Prostate gland (tissue), 2 donors: ENCODE measurements around the gene GNAQ. TPM values are rescaled to one million over a fixed set of nuclear protein-coding genes. Genes with fewer than 3 reads are reported as not detected.
A peak's percentile ranks its signal among the peaks of the same experiment; 100 is the strongest.

ENCODE experiments used
- DNase-seq: peaks from one replicate; pipeline ENCODE4 v3.0.0-alpha.2; 2019; ENCODE audit warnings: low spot score
- H3K27ac ChIP-seq, 2 donors: fragments of 200-600 bp; sonication (generic); 2 replicates each; pipeline ENCODE4 v1.5.1; 2017 to 2019
- H3K27me3 ChIP-seq: fragments of 200-600 bp; sonication (generic); replicated peaks from 2 replicates; pipeline ENCODE4 v1.5.1; 2019; ENCODE audit not compliant: insufficient read depth
- H3K36me3 ChIP-seq, 2 donors: fragments of 200-600 bp; sonication (generic); 1 replicate in 1 of 2; 2 replicates in 1 of 2; pipeline versions ENCODE4 v1.5.1 to v1.8.1; 2017 to 2019
- H3K4me1 ChIP-seq: fragments of 200-600 bp; sonication (generic); replicated peaks from 2 replicates; pipeline ENCODE4 v1.5.1; 2019
- H3K4me3 ChIP-seq, 2 donors: fragments of 200-600 bp; sonication (generic); 2 replicates each; pipeline ENCODE4 v1.5.1; 2017 to 2019
- H3K9me3 ChIP-seq: fragments of 200-600 bp; sonication (generic); 2 replicates; pipeline ENCODE4 v1.5.1; 2017
- CTCF ChIP-seq, 4 experiments: fragments of 200-600 bp in 2 of 4; fragments of 450-650 bp in 2 of 4; sonication (generic) in 2 of 4; IDR thresholded peaks; 1 replicate in 3 of 4; 2 replicates in 1 of 4; pipeline ENCODE4 v1.5.1; 2016 to 2019; ENCODE audit warnings: antibody characterized with exemption in 4 of 4, mild to moderate bottlenecking in 2 of 4, moderate library complexity in 2 of 4
- POLR2A ChIP-seq: fragments of 450-650 bp; IDR thresholded peaks from one replicate; pipeline ENCODE4 v1.6.1; 2016; ENCODE audit warnings: antibody characterized with exemption, mild to moderate bottlenecking
- POLR2AphosphoS5 ChIP-seq: sonication (generic); formaldehyde crosslinking; IDR thresholded peaks from one replicate; pipeline ENCODE4 v1.6.1; 2017; ENCODE audit warnings: antibody characterized with exemption
- WGBS: methylation state at CpG from one replicate; pipeline ENCODE4 v1.1.5; 2018; 5-methylcytosine and 5-hydroxymethylcytosine counted together
- intact Hi-C: fragments of 100-400 bp; cut with DNase I; formaldehyde crosslinking; loops from one replicate; pipeline ENCODE4 v1.14.2; 2022
- total RNA-seq, 2 donors: library from RNA; depleted of rRNA; stranded (reverse); fragments of >200 nt; gene quantifications; one replicate each; pipeline ENCODE4 v1.1.0, GENCODE V29; 2016

GNAQ gene
- total RNA-seq, 2 donors from 2014 or later: 35.0 to 43.7 TPM

GRCh38 chr9:78009186-78009585 is 22.4 kb downstream of the GNAQ start:
- Histone ChIP-seq H3K9me3 (no peaks in the 10 kb centered on the region), H3K4me1 (no peaks in the 10 kb centered on the region), H3K27me3 (no peaks in the 10 kb centered on the region), H3K36me3 (no peaks in the 10 kb centered on the region), H3K4me3 (no peak overlapping the region), H3K27ac (no peak overlapping the region)
- TF ChIP-seq CTCF (IDR thresholded peaks at IDR 0.05) (no peak), POLR2AphosphoS5 (no peak), POLR2A (no peak)
- intact Hi-C loops: no loop called here
- DNase-seq: no peak
- 73% methylated on average over 4 of the region's 4 CpGs for WGBS

- intact Hi-C loops: no loop called here
- Histone ChIP-seq H3K27ac (no peak overlapping the region), H3K9me3 (no peaks in the 10 kb centered on the region), H3K4me1 (no peaks in the 10 kb centered on the region), H3K27me3 (no peaks in the 10 kb centered on the region), H3K4me3 (no peak overlapping the region), H3K36me3 (no peaks in the 10 kb centered on the region)
- no peak for DNase-seq
- no peak for TF ChIP-seq POLR2AphosphoS5
- WGBS: 76% methylated on average over 1 of the region's 1 CpG
These were observed 24.9 kb downstream of the GNAQ start for GRCh38 chr9:78006734-78007133.

GRCh38 chr9:78005231-78006002 is 26.2 kb downstream of the GNAQ start:
- Histone ChIP-seq H3K4me1 (no peaks in the 10 kb centered on the region), H3K27ac (no peak overlapping the region), H3K36me3 (no peaks in the 10 kb centered on the region), H3K27me3 (no peaks in the 10 kb centered on the region), H3K9me3 (no peaks in the 10 kb centered on the region), H3K4me3 (no peak overlapping the region)
- DNase-seq: no peak
- intact Hi-C loops: no loop called here
- WGBS: 90% methylated on average over 9 of the region's 9 CpGs
- TF ChIP-seq POLR2AphosphoS5: no peak
- no peak for TF ChIP-seq POLR2A
- TF ChIP-seq CTCF (IDR thresholded peaks at IDR 0.05): no peak

GRCh38 chr9:78004478-78005229 is 27.0 kb downstream of the GNAQ start:
- DNase-seq: no peak
- TF ChIP-seq CTCF (IDR thresholded peaks at IDR 0.05) (no peak), POLR2A (no peak), POLR2AphosphoS5 (no peak)
- Histone ChIP-seq H3K36me3 (no peaks in the 10 kb centered on the region), H3K4me1 (peaks cover 4% of the 10 kb centered on the region), H3K9me3 (no peaks in the 10 kb centered on the region), H3K27ac (no peak overlapping the region), H3K4me3 (no peak overlapping the region), H3K27me3 (no peaks in the 10 kb centered on the region)
- WGBS: 81% methylated on average over 6 of the region's 6 CpGs
- intact Hi-C loops: no loop called here

GRCh38 chr9:78003730-78004129 is 27.9 kb downstream of the GNAQ start:
- WGBS: 57% methylated on average over 4 of the region's 4 CpGs
- Histone ChIP-seq H3K4me3 (no peak overlapping the region), H3K4me1 (peaks cover 4% of the 10 kb centered on the region), H3K9me3 (no peaks in the 10 kb centered on the region), H3K36me3 (no peaks in the 10 kb centered on the region), H3K27ac (no peak overlapping the region), H3K27me3 (no peaks in the 10 kb centered on the region)
- intact Hi-C loops: no loop called here
- no peak for DNase-seq
- no peak for TF ChIP-seq POLR2A
- peak; percentile 54 for TF ChIP-seq POLR2AphosphoS5
- TF ChIP-seq CTCF (IDR thresholded peaks at IDR 0.05): no peak
